T-helper 1 cell treated with Interleukin-12 subunit alpha and Interleukin-12 subunit beta and Interleukin-4 antibody, amounts not matched to agents 30 ng/mL and 1 ng/mL, for 36 hours (primary cell): Measurements from ENCODE around the gene WDR90. TPM values are rescaled to one million over a fixed set of nuclear protein-coding genes. Genes with fewer than 3 reads are reported as not detected.
"Not testable (repeated sequence)": the region's sequence is repeated elsewhere in the genome, so short reads cannot be mapped to it uniquely, and the experiment has no call there.

Source experiments
- intact Hi-C: fragments of 100-400 bp; cut with micrococcal nuclease; formaldehyde crosslinking; loops from one replicate; pipeline ENCODE4 v1.15.1; 2024
- total RNA-seq: library from RNA; stranded (reverse); gene quantifications from 2 replicates; pipeline ENCODE4 v1.2.3, GENCODE V29; 2022

WDR90 gene
- total RNA-seq, 1 donor from 2014 or later = 53.6 TPM

GRCh38 chr16:684071-684794 lies 35.1 kb downstream of the WDR90 start, which contains the start of gene JMJD8:
Gene JMJD8 (minus strand): TSS chr16:684334. CDS start chr16:684319, 15 bp downstream.
- intact Hi-C loops = loop anchor here (1.0 to 5.0 kb wide), 7 partner anchors 11 to 332 kb away; partner anchors contain the start of genes AXIN1, CAPN15, CCDC78 and HAGHL

DNA sequence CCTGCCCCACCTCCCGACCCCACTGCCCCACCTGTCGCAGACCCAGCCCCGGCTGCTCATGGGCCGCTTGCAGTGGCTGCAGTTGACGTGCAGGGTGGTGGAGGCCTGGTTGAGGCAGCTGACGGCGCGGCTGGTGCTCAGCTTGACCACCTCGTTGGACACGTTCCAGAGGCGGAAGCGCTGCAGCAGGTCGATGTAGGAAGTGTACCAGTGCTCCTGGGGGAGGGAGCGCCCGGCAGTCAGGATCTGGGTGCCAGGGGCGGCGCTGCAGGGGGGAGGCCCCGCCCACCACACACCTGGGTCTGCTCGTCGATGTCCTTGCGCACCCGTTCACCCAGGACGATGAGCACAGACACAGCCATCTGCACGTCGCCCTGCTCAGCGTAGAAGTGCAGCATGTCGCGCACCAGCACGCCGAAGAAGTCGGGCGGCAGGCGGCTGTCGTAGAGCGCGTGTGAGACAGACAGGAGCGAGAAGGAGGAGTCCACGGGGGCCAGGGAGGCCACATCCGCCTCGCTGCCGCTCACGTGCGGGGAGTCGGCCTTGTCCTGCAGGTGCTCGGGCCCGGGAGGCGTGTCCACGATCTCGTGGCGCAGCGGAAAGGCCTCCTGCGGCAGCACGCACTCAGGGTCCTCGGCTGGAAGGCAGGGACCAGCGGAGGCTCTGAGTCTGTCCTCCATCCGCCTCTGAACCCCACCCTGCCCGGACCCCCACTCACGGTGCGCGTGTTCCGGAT lies 36.0 kb downstream of the WDR90 start:
- intact Hi-C loops = loop anchor here (1.0 to 5.0 kb wide), 7 partner anchors 10 to 333 kb away; partner anchors contain the start of genes AXIN1, CAPN15, CCDC78 and HAGHL

DNA sequence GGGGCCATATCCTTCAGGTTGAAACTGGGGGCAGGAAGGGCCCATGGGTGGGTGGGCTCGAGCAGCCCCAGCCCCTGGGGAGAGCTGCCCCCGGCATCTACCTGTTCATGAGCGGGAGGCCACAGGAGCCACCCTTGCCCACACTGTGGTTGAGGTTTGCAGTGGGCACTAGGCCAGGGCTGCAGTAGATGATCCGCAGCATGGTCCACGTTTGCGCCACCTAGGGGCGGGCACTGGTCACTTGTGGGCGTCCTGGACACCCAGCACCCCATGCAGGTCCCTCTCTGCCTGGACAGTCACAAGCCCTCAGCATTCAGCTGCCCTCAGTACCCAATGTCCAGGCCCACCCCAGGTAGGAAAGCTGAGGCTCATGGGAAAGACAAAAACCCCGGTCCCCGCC lies 36.8 kb downstream of the WDR90 start:
- intact Hi-C loops = loop anchor here (2.0 kb wide), 1 partner anchor 97 kb away; no protein-coding TSS in a partner anchor

GRCh38 chr16:686459-687260 lies 37.5 kb downstream of the WDR90 start:
- intact Hi-C loops = no loop called here

GRCh38 chr16:687499-687898 lies 38.3 kb downstream of the WDR90 start:
- intact Hi-C loops = no loop called here

DNA sequence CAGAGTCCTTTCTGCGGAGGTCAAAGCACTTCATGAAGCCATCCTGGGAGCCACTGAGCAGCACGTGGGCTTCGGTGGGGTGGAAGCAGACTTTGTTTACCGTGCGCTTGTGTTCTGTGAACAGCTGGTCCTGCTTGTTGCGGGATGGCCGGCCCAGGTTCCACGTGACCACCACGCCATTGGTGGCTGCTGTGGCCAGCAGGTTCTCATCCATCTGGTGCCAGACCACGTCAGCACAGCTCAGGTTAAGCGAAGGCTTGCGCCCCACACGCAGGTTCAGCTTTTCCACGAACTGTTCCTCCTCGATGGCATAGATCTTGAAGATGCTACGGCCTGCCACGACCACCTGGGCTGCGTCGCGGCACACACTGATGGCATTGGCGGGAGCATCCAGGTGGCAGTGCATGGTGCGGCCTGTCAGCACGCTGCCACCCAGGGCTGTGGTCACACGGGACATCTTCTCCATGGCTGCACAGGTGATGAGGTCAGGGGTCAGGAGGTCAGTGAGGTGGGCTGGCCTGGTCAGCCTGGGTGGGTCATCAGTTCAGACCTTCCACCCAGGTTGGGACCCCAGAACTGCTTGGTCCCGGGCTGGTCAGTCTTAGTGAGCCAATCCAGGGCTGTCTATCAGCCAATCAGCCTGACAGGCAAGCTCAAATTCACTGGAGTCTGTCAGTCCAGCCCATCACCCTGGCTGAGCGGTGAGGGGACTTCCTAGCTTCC lies 40.2 kb downstream of the WDR90 start:
- intact Hi-C loops = no loop called here

DNA sequence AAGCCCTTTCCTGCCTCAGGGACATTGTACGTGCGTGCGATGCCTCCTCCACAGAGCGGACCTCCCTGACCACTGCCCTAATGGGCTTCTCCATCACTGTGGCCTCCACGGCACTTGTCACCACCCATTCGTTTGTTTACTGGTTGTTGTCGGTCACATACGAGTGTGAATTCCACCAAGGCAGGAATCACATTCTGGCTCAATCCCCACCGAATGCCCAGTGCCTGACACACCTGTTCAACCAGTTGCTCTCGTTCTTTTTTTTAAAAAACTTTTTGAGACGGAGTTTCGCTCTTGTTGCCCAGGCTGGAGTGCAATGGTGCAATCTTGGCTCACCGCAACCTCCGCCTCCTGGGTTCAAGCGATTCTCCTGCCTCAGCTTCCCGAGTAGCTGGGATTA lies 42.1 kb downstream of the WDR90 start:
- intact Hi-C loops = not testable (repeated sequence)

DNA sequence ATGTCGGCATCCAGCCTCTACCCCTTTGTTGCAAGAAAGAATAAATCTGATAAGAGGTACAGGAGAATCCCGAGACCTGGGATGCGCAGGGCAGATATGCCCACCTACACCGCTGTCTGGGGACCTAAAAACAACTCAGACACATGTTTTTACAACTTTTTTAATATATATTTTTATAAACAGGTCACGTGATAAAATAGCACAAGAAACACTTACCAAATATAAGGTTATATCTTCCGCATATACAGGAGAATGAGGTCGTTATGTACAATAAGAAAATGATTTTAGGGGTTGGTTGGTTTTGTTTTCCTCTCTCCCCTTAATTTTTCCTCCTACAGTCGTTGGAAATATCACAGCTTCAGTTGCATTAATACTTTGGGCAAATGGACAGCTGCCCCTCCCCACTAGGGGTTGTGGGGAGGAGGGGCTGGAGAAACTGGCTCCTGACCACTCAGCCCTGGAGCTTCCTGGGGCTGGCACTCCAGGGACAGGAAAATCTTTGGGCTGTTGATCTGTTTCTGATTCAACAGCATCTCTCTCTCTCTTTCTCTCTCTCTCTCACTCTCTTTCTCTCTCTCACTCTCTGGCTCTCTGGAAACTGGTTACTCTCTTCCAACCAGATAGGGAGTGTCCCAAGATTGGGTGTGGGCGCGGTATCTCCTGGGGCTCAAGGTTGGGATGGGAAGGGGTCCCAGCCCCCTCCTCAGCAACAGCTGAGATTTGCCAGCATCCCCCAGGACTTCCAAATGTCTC lies 43.4 kb downstream of the WDR90 start:
- intact Hi-C loops = no loop called here

DNA sequence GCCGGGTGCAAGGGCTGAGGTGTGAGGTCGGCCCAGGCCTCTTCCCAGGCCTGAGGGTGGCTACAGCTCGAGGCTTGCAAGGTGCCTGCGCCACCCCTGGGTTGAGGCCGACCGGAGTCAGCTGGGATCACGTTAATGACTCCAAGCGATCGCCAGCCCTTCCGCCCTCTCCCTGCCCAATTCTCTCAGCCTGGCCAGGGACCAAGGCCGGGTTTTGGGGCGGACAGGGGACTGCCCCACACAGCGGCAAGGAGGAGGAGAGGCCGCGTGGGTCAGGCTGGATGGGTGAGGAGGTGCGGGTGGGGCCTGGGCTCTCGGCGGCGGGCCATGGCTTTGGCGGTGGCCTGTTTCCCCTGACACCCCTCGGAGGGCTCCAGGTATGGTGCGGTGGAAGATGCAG lies 44.2 kb downstream of the WDR90 start:
- intact Hi-C loops = no loop called here

DNA sequence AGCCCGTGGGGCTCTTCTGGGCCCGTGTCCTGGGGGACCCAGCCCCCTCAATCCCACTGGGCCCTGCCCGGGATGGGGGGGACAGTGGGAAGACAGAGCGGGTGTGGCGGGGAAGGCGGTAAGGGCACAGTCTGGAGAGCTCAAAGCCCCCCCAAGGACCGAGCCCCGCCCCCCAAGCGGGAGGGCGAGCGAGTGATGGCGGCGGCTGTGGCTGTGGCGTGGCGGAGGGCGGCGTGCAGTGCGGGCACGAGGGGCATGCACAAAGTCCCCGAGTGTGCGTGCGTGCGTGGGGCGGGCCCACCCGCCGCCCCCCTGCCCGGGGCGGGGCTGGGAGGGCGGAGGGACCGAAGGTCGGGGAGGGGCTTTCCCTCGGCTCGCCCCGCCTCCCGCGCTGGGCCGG lies 44.6 kb downstream of the WDR90 start:
- intact Hi-C loops = no loop called here

- intact Hi-C loops = no loop called here
Observed at GRCh38 chr16:694187-694862, 45.2 kb downstream of the WDR90 start.

DNA sequence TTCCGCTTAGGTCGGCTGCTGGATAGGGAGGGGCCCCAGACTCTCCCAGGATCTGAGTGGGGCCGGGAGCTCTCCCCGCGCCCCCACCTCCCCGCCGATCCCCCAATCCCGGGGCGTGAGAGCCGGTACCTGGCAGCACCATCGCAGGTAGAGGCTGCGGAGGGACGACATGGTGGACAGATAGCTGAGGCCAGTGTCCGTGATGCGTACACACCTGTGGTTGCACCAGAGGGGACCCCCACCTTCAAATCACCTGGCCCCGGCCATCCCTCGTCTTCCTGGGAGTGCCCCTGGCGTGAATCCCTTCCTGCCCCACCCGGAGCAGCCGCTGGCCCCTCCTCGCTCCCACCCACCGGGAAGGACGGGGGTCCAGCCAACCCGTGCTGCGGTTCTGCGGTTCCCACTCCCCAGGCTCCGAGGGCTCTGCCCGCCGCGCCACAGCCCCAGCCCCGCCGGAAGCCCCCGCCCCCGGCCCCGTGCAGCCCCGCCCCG lies 45.7 kb downstream of the WDR90 start:
- intact Hi-C loops = loop anchor here (1.0 kb wide), 1 partner anchor 11 kb away; the partner anchor contains the start of gene JMJD8

DNA sequence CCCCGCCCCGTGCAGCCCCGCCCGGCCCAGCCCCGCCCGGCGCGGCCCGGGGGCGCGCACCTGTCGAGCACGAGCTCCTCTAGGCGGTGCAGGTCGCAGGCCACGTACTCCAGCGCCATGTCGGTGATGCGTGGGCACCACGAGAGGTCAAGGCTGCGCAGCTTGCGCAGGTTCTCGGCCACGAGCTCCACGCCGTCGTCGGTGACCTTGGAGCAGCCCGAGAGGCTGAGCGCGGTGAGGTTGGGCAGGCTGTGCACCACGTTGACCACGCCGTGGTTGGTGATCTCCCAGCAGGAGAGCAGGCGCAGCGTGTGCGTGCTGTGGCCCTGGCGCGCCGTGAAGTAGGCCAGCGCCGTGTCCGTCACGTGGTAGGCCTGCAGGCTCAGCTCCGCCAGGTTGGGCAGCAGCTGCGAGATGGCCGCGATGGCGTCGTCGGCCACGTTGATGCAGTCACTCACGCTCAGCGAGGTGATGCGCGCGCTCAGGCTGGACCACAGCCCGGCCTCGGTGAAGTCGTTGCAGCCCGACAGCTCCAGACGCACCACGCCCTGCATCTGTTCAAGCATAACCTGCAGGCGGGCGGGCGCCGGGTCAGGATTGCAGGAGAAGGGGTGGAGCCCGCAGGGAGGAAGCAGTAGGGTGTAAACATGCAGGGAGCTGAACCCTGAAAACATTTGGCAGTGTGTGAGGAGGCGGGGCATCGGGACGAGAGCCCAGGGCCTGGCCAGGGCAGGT lies 46.4 kb downstream of the WDR90 start:
- intact Hi-C loops = loop anchor here (1.0 kb wide), 1 partner anchor 11 kb away; the partner anchor contains the start of gene JMJD8

DNA sequence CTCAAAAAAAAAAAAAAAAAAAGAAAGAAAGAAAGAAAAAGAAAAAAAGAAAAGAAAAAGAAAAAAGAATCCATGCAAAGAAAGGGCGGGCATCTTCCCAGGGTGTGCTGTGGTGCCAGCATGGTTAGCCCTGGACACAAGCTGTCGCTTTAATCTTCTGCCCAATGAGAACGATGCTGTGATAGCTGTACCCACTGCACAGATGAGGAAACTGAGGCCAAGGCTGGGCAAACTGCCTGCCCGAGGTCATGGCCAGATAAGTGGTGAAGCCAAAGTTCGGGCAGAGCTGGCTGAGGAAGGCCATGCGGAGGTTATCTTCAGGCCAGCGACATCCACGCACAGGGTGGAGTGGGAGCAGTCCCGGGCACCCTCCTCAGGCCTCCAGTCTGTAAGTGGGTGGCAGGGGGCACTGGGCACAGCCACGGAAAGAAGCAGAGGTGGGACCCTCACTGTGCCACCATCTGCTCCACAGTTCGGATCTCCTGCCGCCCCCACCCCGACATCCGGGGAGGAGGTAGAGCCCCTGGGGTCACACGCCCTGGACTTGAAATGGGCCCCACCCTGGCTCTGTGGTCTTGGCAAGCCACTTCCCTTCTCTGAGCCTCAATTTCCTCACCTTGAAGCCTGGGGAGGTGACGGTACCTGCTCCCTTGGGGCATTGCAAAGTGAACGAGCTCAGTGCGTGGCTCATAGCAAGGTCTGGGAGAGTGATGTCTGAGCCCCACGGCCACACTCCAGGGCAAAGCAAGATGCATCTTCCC lies 49.9 kb downstream of the WDR90 start:
- intact Hi-C loops = no loop called here

DNA sequence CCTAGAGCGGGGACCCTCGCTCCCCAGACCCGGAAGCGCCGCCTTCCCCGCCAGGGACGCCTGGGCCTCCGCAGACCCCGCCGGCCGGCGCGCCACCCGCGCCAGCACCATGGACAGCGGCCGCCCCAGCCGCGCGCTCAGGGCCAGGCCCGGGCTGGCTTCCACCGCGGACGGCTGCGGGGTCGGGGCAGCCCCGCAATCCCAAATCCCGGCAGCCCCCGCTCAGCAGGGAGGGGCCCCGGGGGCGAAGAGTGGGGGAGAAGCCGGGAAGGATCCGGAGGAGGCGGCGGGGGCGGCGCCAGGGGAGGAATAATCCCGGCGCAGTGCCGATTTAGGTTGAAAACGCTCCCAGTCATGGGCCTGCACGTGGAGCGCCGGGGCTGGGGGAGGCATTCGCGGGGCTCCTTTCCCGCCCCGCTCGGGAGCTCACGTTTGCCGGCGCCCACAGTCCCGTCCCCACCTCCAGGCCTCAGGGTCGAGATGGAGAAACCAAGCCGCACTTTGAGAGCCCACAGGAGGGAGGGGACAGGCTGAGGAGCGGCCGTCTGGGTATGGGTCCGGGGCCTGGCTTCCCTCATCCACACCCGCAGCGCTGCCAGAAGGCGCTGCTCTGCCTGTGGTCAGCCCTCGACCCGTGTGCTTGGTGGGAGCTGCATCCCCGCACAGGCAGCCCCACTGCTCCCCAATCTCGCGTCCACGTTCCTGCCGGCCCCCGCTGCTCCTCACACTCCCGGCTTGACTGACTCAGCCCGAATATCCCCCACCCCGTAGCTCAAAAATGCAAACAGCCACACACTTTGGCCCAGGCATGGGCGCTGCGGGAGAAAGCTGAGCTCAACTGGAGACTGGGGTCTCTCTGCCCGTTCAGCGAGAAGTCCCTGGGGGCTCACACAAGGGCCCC lies 51.8 kb downstream of the WDR90 start:
- intact Hi-C loops = no loop called here

DNA sequence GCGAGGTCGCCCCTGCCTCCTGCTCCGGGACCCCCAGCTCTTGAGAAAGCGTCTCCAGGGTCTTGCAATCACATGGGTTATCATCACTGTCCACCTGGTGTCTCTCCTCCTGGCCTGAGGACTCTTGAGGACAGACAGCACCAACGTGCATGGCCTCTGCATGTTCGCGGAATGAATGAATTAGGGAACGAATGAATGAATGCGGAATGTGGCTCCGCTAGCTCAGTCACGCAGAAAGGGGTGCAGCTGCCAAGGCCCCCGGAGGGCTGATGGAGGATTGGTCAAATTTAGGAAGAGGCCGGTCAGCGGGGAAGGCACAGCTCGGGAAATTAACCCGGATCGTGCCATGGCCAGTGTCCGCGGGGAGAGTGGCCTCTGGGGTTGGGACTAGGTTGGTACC lies 53.2 kb downstream of the WDR90 start:
- intact Hi-C loops = no loop called here

- intact Hi-C loops = no loop called here
Observed at GRCh38 chr16:703406-703805, 54.2 kb downstream of the WDR90 start.
